ENCODE results near the gene SCN4B.

The SCN4B gene

DNA sequence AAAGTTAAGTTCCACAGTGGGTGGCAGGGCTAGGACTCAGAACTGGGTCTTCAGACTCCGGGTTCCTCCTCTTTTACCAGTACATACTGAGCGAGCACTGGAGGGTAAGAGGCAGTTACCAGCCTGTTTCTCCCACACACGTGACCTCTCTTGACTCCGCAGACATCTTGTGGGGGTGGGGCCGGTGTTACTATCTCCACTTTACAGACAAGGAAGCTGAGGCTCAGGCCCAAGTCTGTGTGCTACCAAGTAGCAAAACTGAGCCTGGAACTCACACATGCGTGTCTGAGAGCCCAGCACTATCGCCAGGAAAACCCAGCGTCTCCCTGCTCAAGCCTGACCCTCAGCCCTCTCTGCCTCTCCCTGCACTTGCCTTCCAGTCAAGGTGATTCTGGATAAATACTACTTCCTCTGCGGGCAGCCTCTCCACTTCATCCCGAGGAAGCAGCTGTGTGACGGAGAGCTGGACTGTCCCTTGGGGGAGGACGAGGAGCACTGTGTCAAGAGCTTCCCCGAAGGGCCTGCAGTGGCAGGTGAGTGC lies 49.8 kb downstream of the SCN4B start:
- Histone ChIP-seq H3K27me3 (ENCODE audit: control insufficient read depth, insufficient read depth, low read length) (no peaks in the 10 kb centered on the region), H3K4me3 (ENCODE audit: low read length) (no peak overlapping the region), H3K4me1 (ENCODE audit: control insufficient read depth, low read depth, low read length) (peaks cover 8% of the 10 kb centered on the region), H3K27ac (ENCODE audit: low read length) (no peak overlapping the region), H3K9ac (ENCODE audit: low read length) (no peak overlapping the region), H3K9me3 (ENCODE audit: control insufficient read depth, low read depth, low read length) (no peaks in the 10 kb centered on the region), H3K36me3 (ENCODE audit: control insufficient read depth, low read depth, low read length) (no peaks in the 10 kb centered on the region)

GRCh38 chr11:118100691-118101232 lies 51.9 kb downstream of the SCN4B start:
- no peak overlapping the region for H3K27ac ChIP-seq (ENCODE audit: low read length)
- H3K36me3 ChIP-seq (ENCODE audit: control insufficient read depth, low read depth, low read length): no peaks in the 10 kb centered on the region
- no peaks in the 10 kb centered on the region for H3K9me3 ChIP-seq (ENCODE audit: control insufficient read depth, low read depth, low read length)
- no peak overlapping the region for H3K9ac ChIP-seq (ENCODE audit: low read length)
- no peaks in the 10 kb centered on the region for H3K27me3 ChIP-seq (ENCODE audit: control insufficient read depth, insufficient read depth, low read length)
- peaks cover 8% of the 10 kb centered on the region for H3K4me1 ChIP-seq (ENCODE audit: control insufficient read depth, low read depth, low read length)
- no peak overlapping the region for H3K4me3 ChIP-seq (ENCODE audit: low read length)

DNA sequence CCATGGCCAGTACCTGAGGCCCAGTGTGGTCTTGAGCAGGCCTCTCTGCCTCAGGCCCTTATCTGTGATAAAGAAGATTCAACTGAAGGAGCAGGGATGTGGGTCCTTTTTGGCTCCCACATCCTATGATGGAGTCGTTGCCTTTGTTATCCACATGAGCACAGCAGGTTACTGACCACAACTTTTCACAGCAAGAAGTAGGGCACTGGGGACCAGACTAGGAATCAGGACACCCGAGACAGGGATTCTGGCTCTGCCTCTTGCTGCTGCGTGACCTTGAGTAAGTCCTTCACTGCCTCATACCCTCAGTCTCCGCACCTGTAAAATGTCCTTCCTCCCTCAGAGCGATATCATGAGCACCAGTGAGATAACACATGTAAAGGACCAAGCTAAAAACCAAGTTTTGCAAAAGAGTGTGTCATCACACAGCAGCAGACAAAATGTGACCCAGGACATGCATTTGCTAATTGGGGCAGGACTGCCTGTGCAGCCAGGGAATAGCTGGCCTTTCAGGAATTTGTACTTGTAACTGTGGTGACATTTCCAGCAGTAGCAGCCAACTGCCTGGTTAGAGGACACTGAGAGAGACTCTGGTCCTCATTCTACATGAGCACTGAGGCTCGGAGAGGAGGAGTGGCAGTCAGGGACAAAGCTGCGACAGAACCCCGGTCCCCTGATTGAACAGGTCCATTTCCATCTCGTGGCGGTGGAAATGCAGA lies 52.6 kb downstream of the SCN4B start:
- peaks cover 8% of the 10 kb centered on the region for H3K4me1 ChIP-seq (ENCODE audit: control insufficient read depth, low read depth, low read length)
- no peak overlapping the region for H3K27ac ChIP-seq (ENCODE audit: low read length)
- no peaks in the 10 kb centered on the region for H3K9me3 ChIP-seq (ENCODE audit: control insufficient read depth, low read depth, low read length)
- H3K4me3 ChIP-seq (ENCODE audit: low read length): no peak overlapping the region
- H3K9ac ChIP-seq (ENCODE audit: low read length): no peak overlapping the region
- H3K27me3 ChIP-seq (ENCODE audit: control insufficient read depth, insufficient read depth, low read length): no peaks in the 10 kb centered on the region
- H3K36me3 ChIP-seq (ENCODE audit: control insufficient read depth, low read depth, low read length): no peaks in the 10 kb centered on the region

DNA sequence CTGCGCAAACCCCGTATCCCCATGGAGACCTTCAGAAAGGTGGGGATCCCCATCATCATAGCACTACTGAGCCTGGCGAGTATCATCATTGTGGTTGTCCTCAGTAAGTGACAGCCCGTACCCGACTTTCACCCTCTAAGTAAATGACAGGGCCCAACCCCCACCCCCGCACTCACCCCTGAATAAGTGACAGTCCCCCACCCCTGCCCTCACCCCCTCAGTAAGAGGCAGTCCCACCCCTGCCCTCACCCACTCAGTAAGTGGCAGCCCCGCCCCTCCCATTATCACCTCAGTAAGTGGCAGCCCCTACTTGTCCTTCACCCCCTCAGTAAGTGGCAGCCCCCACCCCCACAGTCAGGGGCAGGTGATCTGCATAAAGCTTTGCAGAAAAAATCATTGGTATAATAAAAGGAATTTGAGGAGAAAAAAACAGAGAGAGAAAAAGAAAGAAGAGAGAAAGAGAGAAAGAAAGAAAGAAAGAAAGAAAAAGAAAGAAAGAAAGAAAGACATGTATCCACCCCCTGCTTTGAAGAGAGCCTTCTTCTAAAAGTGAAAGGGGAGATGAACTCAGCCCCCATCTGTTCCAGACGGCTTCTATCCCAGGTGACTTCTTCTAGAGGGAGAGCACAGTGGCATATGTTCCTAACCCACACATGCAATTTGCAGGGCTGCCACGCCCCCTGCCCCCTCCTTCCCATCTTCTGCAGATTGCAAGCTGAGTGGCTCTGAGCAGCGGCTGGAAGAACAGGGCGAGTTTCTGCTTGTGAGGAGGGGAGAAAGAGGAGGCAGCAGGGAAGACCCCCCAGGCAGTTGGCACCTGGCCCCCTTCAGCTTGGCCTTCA lies 53.4 kb downstream of the SCN4B start:
- Histone ChIP-seq H3K9me3 (ENCODE audit: control insufficient read depth, low read depth, low read length) (no peaks in the 10 kb centered on the region), H3K27me3 (ENCODE audit: control insufficient read depth, insufficient read depth, low read length) (no peaks in the 10 kb centered on the region), H3K9ac (ENCODE audit: low read length) (no peak overlapping the region), H3K4me3 (ENCODE audit: low read length) (no peak overlapping the region), H3K4me1 (ENCODE audit: control insufficient read depth, low read depth, low read length) (peaks cover 8% of the 10 kb centered on the region), H3K27ac (ENCODE audit: low read length) (no peak overlapping the region), H3K36me3 (ENCODE audit: control insufficient read depth, low read depth, low read length) (no peaks in the 10 kb centered on the region)

DNA sequence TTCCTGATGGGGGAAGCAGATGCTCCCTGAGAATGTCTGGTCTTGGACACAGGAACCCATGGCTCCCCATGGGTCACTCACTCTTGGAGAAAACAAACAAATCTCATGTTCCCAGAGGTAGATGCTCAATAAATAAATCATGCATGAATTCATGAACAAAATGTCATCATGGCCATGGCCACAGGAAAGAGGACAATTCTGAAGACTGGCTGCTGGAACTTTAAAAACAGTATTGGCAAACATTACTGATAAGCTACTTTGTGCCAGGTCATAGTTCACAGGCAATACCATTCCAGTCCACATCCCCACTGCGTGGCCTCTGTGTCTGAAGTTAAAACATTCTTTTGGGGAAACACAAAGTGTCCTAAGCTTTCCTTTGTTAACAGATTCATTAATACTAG lies 56.7 kb downstream of the SCN4B start:
- Histone ChIP-seq H3K27ac (ENCODE audit: low read length) (no peak overlapping the region), H3K9ac (ENCODE audit: low read length) (no peak overlapping the region), H3K4me1 (ENCODE audit: control insufficient read depth, low read depth, low read length) (peaks cover 8% of the 10 kb centered on the region), H3K36me3 (ENCODE audit: control insufficient read depth, low read depth, low read length) (no peaks in the 10 kb centered on the region), H3K27me3 (ENCODE audit: control insufficient read depth, insufficient read depth, low read length) (no peaks in the 10 kb centered on the region), H3K9me3 (ENCODE audit: control insufficient read depth, low read depth, low read length) (no peaks in the 10 kb centered on the region), H3K4me3 (ENCODE audit: low read length) (no peak overlapping the region)

DNA sequence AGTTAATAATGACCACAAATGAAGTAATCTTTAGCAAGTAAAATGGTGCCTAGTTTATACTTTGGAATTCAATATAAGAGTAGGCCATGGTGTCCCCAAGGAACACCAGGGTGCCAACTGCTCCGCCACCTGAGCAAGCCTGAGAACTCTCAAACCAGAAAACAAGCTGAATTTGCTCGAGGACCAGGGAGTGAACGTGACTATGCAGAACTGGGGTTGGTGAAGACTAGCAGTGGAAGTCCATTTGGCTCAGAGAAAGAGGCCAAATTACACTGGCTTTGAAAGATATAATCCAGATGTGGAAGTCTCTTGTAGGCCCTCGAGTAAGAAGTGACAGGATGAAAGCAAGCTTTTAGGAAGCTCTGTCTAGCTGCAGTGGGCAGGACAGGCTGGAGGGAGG lies 57.1 kb downstream of the SCN4B start:
- Histone ChIP-seq H3K9ac (ENCODE audit: low read length) (no peak overlapping the region), H3K4me3 (ENCODE audit: low read length) (no peak overlapping the region), H3K36me3 (ENCODE audit: control insufficient read depth, low read depth, low read length) (no peaks in the 10 kb centered on the region), H3K27ac (ENCODE audit: low read length) (no peak overlapping the region), H3K4me1 (ENCODE audit: control insufficient read depth, low read depth, low read length) (peaks cover 8% of the 10 kb centered on the region), H3K9me3 (ENCODE audit: control insufficient read depth, low read depth, low read length) (no peaks in the 10 kb centered on the region), H3K27me3 (ENCODE audit: control insufficient read depth, insufficient read depth, low read length) (no peaks in the 10 kb centered on the region)

DNA sequence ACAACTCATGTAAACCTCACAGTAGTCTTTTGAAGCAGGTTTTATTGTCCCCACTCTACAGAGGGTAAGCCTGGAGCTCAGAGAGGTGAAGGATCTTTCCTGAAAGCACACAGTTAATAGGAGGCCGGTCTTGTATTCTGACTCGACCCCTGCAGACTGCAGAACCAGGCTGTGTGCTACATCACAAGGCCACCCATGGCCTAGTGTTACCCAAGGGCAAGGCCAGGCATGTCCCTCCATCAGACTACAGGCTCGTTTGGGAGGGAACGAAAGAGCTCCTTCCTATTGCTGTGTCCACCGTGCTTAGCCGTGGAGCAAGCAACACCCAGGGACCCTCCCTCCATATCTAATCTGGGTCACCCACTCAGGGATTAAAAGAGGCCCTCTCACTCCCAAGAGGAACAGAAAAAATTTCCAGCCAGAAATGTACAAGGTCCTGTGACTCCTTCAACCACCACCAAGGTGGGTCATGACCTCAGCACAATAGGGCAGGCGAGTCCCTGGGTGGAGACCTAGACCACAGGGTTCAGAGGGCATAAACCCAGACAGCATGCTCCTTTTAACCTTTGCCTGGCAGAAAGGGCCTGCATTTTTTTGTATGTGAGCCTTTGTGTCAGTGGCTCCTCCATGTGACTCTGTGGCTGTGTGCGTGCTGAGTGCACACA lies 59.6 kb downstream of the SCN4B start:
- no peak overlapping the region for H3K27ac ChIP-seq (ENCODE audit: low read length)
- no peaks in the 10 kb centered on the region for H3K4me1 ChIP-seq (ENCODE audit: control insufficient read depth, low read depth, low read length)
- no peaks in the 10 kb centered on the region for H3K9me3 ChIP-seq (ENCODE audit: control insufficient read depth, low read depth, low read length)
- no peaks in the 10 kb centered on the region for H3K36me3 ChIP-seq (ENCODE audit: control insufficient read depth, low read depth, low read length)
- H3K9ac ChIP-seq (ENCODE audit: low read length): no peak overlapping the region
- H3K27me3 ChIP-seq (ENCODE audit: control insufficient read depth, insufficient read depth, low read length): no peaks in the 10 kb centered on the region
- H3K4me3 ChIP-seq (ENCODE audit: low read length): no peak overlapping the region

- Histone ChIP-seq H3K27me3 (ENCODE audit: control insufficient read depth, insufficient read depth, low read length) (no peaks in the 10 kb centered on the region), H3K9me3 (ENCODE audit: control insufficient read depth, low read depth, low read length) (no peaks in the 10 kb centered on the region), H3K27ac (ENCODE audit: low read length) (no peak overlapping the region), H3K9ac (ENCODE audit: low read length) (no peak overlapping the region), H3K4me3 (ENCODE audit: low read length) (no peak overlapping the region), H3K36me3 (ENCODE audit: control insufficient read depth, low read depth, low read length) (no peaks in the 10 kb centered on the region), H3K4me1 (ENCODE audit: control insufficient read depth, low read depth, low read length) (no peaks in the 10 kb centered on the region)
These were observed 60.9 kb downstream of the SCN4B start for GRCh38 chr11:118091690-118092089.

DNA sequence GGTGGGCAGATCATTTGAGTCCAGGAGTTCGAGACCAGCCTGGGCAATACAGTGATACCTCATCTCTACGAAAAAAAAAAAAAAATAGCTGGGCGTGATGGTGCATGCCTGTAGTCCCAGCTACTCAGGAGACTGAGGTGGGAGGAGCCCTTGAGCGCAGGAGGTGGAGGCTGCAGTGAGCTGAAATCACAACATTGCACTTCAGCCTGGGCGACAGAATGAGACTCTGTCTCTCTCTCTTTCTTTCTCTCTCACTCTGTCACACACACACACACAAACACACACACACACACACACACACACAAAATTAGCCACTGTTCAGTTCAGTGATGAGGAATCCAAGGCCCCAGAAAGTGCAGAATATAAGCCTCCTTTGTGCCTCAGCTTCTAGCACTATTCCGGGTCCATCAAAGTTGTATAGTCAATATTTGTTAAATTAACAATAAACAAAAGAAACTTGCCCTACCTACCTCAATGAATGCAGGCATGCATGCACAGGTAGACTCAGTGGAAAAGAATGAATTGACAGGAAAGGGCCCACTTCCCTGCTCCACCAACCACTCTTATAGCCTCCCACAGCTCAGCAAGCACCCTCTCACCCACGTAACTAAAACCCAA lies 62.0 kb downstream of the SCN4B start:
- H3K27me3 ChIP-seq (ENCODE audit: control insufficient read depth, insufficient read depth, low read length): no peaks in the 10 kb centered on the region
- H3K4me3 ChIP-seq (ENCODE audit: low read length): no peak overlapping the region
- no peaks in the 10 kb centered on the region for H3K4me1 ChIP-seq (ENCODE audit: control insufficient read depth, low read depth, low read length)
- no peak overlapping the region for H3K9ac ChIP-seq (ENCODE audit: low read length)
- H3K27ac ChIP-seq (ENCODE audit: low read length): no peak overlapping the region
- H3K9me3 ChIP-seq (ENCODE audit: control insufficient read depth, low read depth, low read length): no peaks in the 10 kb centered on the region
- H3K36me3 ChIP-seq (ENCODE audit: control insufficient read depth, low read depth, low read length): no peaks in the 10 kb centered on the region

DNA sequence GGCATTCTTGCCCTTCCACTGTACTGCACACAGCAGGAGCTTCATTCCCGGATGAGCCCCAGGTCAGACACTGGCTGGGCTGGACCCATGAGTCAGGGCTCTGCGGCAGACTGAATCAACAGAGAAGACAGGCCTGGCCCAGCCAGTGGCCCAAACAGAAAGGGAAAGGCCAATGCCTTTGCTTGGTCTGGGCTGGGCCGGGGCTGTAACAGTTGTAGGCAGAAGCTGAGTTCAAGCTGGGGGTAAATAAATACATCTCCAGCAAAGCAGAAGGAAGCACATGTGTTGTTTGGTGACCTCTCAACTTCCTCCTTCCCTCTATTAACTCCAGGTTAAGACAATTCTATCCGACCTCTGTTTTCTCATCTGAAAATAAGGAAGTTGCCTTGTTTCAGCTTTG lies 64.1 kb downstream of the SCN4B start:
- Histone ChIP-seq H3K36me3 (ENCODE audit: control insufficient read depth, low read depth, low read length) (no peaks in the 10 kb centered on the region), H3K4me3 (ENCODE audit: low read length) (no peak overlapping the region), H3K9me3 (ENCODE audit: control insufficient read depth, low read depth, low read length) (no peaks in the 10 kb centered on the region), H3K4me1 (ENCODE audit: control insufficient read depth, low read depth, low read length) (no peaks in the 10 kb centered on the region), H3K27ac (ENCODE audit: low read length) (no peak overlapping the region), H3K27me3 (ENCODE audit: control insufficient read depth, insufficient read depth, low read length) (no peaks in the 10 kb centered on the region), H3K9ac (ENCODE audit: low read length) (no peak overlapping the region)

GRCh38 chr11:118087931-118088330 lies 64.7 kb downstream of the SCN4B start:
- no peaks in the 10 kb centered on the region for H3K27me3 ChIP-seq (ENCODE audit: control insufficient read depth, insufficient read depth, low read length)
- H3K9ac ChIP-seq (ENCODE audit: low read length): no peak overlapping the region
- peaks cover 3% of the 10 kb centered on the region for H3K4me1 ChIP-seq (ENCODE audit: control insufficient read depth, low read depth, low read length)
- no peak overlapping the region for H3K27ac ChIP-seq (ENCODE audit: low read length)
- no peak overlapping the region for H3K4me3 ChIP-seq (ENCODE audit: low read length)
- H3K36me3 ChIP-seq (ENCODE audit: control insufficient read depth, low read depth, low read length): no peaks in the 10 kb centered on the region
- H3K9me3 ChIP-seq (ENCODE audit: control insufficient read depth, low read depth, low read length): no peaks in the 10 kb centered on the region
